ENCODE results near the gene ABHD16B.

- TF ChIP-seq CTCF (conservative IDR thresholded peaks at IDR 0.05 in 1 of 2, IDR thresholded peaks at IDR 0.05 in 1 of 2; ENCODE audit: extremely low read depth in 1 of 2, insufficient read depth in 1 of 2, low read depth in 1 of 2, low read length in 2 of 2) = no peak
- TF ChIP-seq EZH2 (IDR thresholded peaks at IDR 0.05; ENCODE audit: borderline replicate concordance, low read length) = no peak
Measured at GRCh38 chr20:63891061-63892002, 30.0 kb downstream of the ABHD16B start.
